IMR-90 (cell line): ENCODE data around the gene ALOX5AP.

Experiments used
- RAD21 ChIP-seq: IDR thresholded peaks from 2 replicates; pipeline ENCODE4 v1.6.1; 2012; ENCODE audit warnings: low read length, improper control_type of control experiment
- TF ChIP-seq, protein P1 (sequence below): conservative IDR thresholded peaks from 2 replicates; pipeline ENCODE4 v1.5.1; 2012; ENCODE audit warnings: mild to moderate bottlenecking, low read depth, low read length, improper control_type of control experiment

DNA sequence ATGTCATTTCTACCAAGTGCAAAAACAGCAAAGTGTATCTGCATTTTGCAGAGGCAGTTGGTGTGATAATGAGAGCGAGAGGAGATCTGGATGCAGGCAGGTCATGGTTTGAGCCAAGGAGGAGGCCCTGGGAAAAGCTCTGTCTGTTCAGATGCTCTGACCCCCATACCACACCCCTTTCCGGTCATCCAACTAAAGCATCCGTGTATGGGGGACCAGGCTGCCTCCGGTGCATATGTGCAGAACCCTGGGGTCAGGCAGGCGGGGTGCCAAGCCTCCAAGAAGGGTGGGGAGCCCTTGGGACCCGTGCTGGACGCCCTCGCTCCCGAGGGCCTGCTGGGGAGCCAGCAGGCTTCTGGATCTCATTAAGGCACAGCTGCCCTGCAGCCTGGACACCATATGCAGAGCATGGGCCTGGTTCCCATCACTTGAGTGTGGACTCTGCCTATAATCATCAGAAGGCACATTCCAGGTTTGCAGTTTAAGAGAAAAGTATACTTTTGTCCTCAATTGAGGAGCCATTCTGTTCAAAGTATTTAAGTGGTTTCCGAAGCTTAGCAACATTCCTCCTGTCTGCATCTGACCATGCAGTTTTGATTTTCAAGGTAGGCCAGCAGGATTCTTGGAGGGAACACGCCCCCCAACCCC is 56.1 kb downstream of the ALOX5AP start:
- TF ChIP-seq, protein P1, sequence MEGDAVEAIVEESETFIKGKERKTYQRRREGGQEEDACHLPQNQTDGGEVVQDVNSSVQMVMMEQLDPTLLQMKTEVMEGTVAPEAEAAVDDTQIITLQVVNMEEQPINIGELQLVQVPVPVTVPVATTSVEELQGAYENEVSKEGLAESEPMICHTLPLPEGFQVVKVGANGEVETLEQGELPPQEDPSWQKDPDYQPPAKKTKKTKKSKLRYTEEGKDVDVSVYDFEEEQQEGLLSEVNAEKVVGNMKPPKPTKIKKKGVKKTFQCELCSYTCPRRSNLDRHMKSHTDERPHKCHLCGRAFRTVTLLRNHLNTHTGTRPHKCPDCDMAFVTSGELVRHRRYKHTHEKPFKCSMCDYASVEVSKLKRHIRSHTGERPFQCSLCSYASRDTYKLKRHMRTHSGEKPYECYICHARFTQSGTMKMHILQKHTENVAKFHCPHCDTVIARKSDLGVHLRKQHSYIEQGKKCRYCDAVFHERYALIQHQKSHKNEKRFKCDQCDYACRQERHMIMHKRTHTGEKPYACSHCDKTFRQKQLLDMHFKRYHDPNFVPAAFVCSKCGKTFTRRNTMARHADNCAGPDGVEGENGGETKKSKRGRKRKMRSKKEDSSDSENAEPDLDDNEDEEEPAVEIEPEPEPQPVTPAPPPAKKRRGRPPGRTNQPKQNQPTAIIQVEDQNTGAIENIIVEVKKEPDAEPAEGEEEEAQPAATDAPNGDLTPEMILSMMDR, result no peak
- TF ChIP-seq RAD21, result no peak
